NCI-H2081 (cell line): ENCODE measurements around the gene TEX54.
"Not testable (repeated sequence)": the region's sequence is repeated elsewhere in the genome, so short reads cannot be mapped to it uniquely, and the experiment has no call there.

Experiments used
- DNase-seq, 2 experiments: peaks; one replicate each; lab custom pipeline; 2025; lab: John Stamatoyannopoulos, UW

The TEX54 gene

DNA sequence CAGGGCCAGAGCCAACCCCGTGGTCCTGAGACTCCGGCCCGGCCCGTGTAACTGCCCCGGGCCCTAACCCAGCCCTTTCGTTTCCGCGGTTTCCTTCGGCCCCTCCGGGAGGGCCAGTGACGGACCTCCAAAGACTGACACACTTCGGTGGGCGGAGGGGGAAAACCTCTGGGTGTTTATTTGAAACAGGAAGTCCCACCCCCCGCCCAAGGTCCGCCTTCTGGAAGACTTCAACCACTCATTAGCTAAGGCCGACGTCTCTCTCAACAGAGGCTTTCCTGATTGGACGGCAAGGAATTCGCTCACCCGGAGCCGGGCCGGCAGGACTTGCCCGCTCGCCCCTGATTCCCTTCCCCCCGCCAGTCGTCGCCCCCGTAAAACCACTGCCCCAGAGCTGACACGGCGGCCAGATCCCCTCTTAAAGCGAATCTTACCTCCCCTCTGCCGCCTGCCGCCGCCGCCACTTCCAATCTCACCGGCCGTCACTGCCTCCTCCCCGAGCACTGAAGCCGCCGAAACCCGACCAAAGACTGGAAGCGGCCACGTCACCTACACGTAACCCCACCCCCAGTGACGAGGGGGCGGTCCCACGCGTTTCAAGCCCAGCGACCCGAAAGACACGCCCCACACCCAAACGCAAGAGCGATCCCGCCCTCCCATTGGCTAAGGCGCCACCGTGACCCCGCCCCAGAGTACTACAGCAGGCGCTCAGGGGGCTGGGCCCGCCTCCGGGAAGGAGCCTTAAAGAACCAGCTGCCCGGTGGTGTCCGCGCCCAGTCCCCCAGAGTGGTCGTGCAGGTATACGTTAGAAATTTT, 913 bp downstream of the TEX54 start, which contains the start of gene STX5:
Gene STX5 (minus strand): TSS at position 532 of the 816 bp plus-strand sequence. CDS start 808 bp downstream, outside the sequence.
- DNase-seq = peak; percentile 97 to 98

DNA sequence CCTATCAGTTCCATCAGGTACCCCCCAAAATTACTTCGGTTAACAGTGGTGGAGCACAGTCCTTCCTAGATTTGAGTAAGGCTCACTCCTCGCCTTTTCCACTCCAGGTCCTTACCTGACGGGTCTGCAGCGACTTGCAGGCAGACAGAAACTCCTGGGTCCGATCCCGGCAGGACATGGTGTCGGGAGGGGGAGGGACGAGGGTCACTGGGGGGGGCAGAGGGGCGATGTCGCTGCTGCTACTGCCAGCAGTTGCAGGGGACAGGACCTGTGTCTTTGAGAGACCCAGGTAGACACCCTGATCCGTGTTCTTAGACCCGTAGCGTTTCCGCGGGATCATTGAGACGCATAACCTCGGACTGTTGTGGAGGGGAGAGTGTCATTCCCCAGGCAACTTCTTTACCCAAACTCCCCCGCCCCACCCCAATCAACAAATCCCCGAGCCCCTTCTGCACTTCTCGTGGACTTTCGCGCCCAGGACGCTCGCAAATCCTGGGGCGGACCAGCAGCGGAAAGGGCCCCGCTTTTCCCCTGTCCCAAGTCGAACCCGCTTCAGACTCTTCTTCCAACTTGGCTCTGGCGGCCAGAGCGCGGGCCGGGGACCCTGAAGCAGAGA, 1.6 kb downstream of the TEX54 start:
- DNase-seq = no peak

GRCh38 chr11:62828130-62828529, 4.5 kb downstream of the TEX54 start:
- not testable (repeated sequence) for DNase-seq

- no peak for DNase-seq
Observed at GRCh38 chr11:62823677-62824076, 9.0 kb downstream of the TEX54 start.

DNA sequence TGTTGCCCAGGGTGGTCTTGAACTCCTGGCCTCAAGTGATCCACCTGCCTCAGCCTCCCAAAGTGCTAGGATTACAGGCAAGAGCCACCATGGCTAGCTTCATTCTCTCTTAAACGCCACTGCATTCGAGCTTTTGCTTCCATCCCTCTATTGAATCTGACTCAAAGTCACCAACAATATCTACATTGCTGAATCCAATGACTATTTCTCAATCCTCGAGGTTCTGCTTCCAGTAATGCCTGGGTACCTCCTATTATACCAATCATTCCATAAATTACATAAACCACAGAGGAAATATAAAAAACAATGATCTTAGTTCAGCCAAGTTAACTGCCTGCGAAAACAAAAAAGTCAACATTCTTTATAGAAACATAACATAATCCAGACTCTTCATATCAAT, 15.5 kb downstream of the TEX54 start:
- no peak for DNase-seq

DNA sequence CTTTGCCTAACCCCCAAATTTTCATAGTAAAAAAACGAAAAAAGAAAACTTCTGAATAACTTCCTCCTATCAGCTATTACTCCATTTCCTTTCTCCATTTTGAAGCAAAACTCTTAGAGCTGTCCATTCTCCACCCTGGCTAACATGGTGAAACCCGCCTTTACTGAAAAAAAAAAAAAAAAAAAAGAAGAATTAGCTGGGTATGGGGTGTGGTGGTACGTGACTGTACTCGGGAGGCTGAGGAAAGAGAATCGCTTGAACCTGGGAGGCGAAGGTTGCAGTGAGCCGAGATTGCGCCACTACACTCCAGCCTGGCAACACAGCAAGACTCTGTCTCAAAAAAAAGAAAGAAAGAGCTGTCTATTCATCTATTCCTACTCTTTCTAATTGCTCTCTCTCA, 16.1 kb downstream of the TEX54 start:
- DNase-seq = no peak

- no peak for DNase-seq
Observed at GRCh38 chr11:62811659-62812058, 21.0 kb downstream of the TEX54 start.

GRCh38 chr11:62810748-62811147, 21.9 kb downstream of the TEX54 start:
- DNase-seq = no peak

- no peak for DNase-seq
Observed at GRCh38 chr11:62806611-62807121, 26.0 kb downstream of the TEX54 start.

DNA sequence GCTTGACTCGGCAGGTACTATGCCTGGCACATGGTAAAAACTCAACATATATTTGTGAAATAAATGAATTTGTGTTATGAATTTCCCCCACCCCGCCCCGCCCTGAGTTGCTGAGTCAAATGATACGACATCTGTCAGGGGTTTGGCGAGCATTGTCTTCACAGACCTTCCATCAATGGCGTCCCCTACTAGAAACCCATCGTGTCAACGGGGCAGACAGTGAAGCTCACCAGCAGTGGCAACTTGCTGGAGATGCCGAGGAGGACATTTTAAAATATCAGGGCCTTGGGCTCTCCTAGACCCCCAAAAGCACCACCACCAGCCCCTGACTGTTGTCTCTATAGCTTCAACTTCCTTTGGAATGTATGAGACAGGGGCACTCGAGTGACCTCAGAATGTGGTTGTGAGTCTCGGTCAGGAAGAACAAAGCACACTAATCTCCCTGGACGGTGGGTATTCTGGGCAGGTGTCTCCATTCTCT, 26.6 kb downstream of the TEX54 start:
- no peak for DNase-seq

GRCh38 chr11:62805076-62805892, 27.4 kb downstream of the TEX54 start, which contains the start of gene NXF1:
Gene NXF1, minus strand, starts transcription at chr11:62805440. Its CDS starts 84 bp downstream, at chr11:62805356.
- DNase-seq = peak; percentile 91 to 95

DNA sequence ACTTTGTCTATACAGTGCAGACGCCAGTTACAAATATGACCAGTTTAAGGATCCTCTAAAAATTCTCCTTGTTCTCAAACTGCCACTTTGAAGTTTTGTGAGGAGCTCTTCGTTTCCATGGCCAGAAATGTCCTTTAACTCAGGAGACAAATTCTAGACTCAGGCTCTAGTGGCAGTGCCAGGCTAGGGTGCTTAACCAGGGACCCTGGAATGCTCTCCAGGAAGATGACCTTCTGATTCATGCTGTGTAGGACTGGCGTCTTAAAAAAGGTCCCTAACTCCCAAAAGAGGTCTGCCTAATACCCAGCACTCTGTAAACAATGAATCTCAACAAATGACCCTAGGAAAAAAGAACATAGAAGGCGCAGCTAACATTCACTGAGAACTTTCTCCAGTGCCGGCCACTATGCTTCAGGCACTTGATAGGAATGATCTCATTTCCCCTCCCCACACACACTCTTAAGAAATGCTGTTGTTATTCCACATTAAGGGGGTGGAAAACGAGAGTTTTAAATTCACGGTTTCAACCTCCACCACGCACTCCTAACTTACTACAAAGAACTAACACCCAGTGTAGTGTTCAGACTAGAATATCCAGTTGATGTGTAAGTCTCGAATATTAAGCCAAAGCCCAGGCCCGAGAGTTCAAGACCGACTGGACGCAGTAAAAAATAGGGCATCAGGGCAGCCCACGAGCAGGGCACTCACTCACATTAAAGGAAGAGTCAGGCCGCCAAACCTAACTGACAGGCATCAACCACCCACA, 28.1 kb downstream of the TEX54 start:
- no peak for DNase-seq

- DNase-seq = no peak
Observed at GRCh38 chr11:62801071-62801470, 31.6 kb downstream of the TEX54 start.

DNA sequence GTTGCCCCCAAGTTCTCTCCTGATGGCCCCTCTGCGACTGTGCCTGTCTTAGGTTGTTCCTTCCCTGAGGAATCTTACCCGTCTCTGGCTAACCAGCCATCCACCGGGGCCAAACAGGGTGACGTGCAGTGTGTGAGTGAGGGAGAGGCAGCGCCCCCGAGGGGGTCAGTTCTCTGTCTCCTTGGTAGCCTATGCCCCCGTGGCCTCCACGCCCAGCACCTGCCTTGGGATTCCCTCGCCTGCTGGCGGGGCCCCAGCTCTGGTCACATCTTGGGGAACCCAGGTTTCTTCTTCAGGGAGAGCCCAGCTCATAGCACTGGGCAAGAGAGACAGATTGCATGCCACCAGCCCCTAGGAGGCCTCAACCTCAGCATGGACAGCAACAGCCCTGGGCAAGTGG, 33.2 kb downstream of the TEX54 start:
- no peak for DNase-seq

- no peak for DNase-seq
Observed at GRCh38 chr11:62796281-62796680, 36.4 kb downstream of the TEX54 start.

DNA sequence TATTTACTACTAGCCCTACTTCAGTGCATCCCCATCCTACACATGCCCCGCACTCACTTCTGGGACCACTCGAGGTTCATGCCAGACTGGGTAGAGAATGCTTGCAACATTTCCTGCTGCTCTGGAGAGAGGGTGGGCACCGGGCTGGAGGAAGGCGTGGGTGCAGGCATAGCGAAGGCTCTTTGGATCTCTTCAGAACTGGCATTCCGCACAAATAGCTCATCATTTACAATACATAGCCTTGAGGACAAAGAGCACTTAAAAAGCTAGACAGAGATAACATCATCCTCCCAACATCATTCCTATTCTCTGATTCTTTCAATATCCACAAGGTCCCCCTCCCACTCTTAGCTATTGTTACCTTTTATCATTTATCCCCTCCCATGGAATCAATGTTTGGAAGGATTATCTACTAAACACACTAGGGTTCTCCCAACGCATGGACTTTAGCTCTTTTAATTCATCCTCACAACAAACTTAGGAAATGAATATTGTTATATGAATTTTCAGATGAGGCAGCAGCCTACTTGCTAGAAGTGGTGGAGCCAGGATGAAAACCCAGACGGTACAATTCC, 38.4 kb downstream of the TEX54 start:
- no peak for DNase-seq

DNA sequence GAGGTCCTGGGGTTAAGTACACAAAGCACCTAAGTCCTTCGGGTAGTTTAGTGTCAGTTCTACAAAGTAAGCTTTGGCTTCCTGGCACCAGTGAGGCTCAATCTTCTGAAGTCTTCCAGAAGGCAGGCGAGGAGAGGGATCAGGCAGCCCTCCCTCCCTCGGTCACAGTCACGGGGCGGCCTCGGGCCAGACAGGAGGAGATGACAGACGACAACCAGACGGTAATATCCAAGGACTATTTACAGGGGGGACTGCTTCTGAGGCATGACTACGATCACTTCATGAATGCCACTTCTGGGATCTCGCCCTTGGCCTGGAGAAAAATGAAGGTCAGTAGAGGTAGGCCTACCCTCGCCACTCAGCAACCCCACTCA, 40.5 kb downstream of the TEX54 start:
- no peak for DNase-seq

DNA sequence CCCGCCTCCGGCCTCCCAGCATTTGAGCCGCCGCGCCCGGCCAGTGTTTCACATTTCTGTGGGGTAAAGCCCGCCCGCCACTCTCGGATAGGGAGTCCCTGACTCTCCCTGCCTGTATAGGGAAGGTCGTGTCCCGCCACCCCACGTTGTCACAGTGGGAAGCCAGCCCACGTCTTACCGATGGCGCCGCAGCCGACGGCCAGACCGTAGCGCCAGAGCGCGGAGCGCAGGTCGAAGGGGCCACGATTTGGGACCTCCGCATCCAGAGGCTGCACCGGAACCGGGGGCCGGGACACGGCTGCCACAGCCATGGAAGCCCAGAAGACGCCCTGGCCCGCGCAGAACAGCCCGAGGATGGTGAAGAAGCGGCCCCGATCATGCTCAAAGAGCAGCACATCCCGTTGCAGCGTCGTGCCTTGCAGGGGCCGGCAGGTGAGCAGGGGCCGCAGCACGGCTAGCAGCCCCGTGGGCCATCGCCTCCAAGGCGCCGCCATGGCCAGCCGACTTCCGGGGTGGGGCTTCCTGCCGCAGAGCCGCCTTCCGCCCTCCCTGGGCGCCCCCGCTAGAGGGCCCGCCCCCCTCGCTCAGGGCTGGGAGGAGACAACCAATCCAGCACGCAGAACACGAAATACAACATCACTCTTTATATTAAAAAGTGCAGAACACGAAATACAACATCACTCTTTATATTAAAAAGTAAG, 41.0 kb downstream of the TEX54 start, which contains the start of gene TMEM223:
Gene TMEM223 (minus strand): TSS at position 506 of the 701 bp plus-strand sequence. CDS start 12 bp downstream, at position 494.
- peak; percentile 81 to 83 for DNase-seq

- DNase-seq = no peak
Observed at GRCh38 chr11:62789576-62789975, 43.1 kb downstream of the TEX54 start.

DNA sequence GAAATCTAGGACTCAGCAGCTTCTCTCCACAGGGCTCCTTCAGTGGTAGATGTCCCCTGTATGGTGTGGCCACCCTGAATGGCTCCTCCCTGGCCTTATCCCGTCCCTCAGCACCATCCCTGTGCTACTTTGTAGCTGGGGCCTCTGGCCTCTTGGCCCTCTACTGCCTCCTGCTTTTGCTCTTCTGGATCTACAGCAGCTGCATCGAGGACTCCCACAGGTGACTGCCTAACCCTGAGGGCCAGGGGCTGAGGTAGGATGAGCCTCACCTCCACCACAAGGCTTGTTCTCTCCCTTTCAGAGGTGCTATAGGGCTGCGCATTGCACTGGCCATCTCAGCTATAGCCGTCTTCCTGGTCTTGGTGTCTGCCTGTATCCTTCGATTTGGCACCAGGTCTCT, 43.6 kb downstream of the TEX54 start:
- peak in 1 of 2 experiments; percentile 10 for DNase-seq
